GM19467 (cell line): ENCODE results near the gene IFNAR2.
"Not testable (repeated sequence)": the region's sequence is repeated elsewhere in the genome, so short reads cannot be mapped to it uniquely, and the experiment has no call there.

Source experiments
- ATAC-seq: cut with Tn5 transposase; IDR thresholded peaks from one replicate; pipeline ENCODE4 v1.9.1; 2021; ENCODE audit warnings: mild to moderate bottlenecking, moderate library complexity; ENCODE audit not compliant: unreplicated experiment

Gene IFNAR2

DNA sequence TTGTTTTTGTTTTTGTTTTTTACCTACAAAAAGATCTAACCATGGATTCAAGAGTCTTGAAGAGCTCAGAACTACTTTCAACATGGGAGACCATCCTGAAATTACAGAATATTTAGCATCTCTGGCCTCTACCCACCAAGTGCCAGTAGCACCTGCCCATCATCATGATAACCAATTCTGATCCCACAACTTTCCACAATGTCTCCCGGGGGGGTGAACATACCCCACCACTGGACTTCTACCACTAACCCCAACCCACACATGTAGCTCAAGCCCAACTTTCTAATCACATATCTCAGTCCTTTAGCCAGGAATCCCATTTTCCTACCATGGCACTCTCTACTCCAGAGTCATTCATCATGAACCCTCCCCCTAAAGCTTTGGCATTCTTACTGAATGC, 15.7 kb upstream of the IFNAR2 start:
- ATAC-seq: no peak

DNA sequence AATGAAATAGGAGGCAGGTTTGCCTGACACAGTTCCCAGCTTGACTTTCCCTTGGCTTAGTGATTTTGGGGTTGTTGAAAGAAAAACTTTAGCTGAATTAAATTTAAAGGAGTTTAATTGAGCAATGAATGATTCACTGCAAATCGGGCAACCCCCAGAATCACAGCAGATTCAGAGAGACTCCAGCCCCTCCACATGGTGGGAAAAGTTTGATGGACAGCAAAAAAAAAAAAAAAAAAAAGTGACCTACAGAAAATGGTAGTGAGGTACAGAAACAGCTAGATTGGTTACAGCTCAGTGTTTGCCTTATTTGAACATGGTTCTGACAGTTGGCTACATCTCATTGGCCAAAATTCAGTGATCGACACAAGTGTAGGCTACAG, 12.6 kb upstream of the IFNAR2 start:
- ATAC-seq: no peak

DNA sequence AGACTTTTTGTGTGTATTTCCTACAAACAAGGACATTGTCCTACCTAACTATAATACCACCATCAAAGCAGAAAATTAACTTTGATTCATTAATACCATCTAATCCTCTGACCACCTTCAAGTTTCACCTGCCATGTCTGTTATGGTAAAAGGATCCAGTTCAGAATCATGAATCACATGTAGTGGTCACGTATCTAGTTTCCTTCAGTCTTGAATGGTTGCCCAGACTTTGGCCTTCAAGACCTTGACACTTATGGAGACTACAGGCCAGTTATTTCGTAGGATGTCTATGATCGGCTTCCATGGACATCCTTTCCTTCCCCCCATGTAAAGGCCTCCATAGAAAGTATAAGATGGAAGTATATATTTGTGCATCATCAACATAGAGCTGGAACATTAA, 10.4 kb upstream of the IFNAR2 start:
- no peak for ATAC-seq

DNA sequence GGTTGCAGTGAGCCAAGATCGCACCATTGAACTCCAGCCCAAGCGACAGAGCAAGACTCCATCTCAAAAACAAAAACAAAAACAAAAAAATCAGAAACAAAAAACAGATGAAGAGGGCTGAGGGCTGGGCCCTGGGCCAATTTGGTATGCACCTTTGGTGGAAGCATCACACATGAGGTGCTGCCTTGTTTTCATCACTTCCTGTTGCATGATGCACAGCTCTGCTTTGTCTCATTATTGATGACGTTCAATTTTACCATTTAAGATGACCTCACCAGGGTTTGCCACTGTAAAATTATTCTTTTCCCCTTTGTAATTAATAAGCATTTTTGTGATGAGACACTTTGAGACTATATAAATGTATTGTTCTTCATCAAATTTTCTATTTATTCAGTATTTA, 9.8 kb upstream of the IFNAR2 start:
- no peak for ATAC-seq

DNA sequence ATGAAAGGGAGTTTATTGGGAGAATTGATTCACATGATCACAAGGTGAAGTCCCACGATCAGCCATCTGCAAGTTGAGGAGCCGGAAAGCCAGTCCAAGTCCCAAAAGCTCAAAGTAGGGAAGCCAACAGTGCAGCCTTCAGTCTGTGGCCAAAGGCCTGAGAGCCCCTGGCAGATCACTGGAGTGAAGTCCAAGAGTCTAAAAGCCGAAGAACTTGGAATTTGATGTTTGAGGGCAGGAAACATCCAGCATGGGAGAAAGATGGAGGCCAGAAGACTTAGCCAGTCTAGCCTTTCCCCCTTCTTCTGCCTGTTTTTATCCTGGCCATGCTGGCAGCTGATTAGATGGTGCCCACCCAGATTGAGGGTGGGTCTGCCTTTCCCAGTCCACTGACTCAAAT, 4.4 kb upstream of the IFNAR2 start:
- ATAC-seq: not testable (repeated sequence)

DNA sequence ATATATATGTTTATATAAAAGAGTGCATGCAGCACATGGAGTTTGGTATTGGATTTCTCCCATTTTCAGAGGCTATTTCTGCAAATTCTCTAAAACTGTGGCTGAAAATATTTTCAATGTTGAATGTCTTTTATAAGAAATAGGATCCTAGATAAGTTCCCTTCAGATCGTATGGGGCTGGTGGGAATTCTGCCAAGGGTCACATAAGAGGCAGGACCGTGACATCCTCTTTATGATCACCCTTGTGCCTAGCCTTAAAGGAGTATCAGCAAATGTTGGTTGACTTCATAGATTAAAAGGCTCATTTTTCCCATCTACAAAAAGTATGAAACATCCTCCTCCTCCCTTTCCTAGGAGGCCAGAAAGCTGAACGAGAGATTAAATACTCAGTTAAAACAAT, 1.3 kb upstream of the IFNAR2 start:
- no peak for ATAC-seq

DNA sequence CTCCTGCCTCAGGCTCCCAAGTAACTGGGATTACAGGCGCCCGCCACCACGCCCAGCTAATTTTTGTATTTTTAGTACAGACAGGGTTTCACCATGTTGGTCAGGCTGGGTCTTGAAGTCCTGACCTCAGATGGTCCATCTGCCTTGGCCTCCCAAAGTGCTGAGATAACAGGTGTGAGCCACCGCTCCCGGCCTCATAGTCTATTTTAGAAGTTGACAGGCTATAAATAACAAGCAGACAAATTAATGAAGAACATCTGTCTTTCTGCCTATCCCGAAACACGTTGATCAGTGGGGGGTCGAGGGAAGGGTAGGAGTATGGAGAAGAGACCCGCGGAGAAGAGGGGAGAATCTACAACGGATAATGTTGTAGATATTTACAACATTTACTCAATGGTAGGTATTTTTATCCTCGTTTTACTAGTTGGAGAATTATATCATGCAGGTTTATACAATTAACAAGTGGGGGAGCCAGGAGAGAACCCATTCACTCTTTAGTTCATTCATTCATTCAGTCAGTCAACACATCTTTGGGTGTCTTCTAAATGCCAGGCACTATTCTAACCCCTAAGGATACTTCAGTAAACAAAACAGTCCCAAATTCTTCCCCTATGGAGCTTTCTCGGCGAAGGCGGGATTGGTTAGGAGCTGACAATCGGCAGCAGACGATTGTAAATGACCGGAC, 497 bp upstream of the IFNAR2 start:
- ATAC-seq: no peak

DNA sequence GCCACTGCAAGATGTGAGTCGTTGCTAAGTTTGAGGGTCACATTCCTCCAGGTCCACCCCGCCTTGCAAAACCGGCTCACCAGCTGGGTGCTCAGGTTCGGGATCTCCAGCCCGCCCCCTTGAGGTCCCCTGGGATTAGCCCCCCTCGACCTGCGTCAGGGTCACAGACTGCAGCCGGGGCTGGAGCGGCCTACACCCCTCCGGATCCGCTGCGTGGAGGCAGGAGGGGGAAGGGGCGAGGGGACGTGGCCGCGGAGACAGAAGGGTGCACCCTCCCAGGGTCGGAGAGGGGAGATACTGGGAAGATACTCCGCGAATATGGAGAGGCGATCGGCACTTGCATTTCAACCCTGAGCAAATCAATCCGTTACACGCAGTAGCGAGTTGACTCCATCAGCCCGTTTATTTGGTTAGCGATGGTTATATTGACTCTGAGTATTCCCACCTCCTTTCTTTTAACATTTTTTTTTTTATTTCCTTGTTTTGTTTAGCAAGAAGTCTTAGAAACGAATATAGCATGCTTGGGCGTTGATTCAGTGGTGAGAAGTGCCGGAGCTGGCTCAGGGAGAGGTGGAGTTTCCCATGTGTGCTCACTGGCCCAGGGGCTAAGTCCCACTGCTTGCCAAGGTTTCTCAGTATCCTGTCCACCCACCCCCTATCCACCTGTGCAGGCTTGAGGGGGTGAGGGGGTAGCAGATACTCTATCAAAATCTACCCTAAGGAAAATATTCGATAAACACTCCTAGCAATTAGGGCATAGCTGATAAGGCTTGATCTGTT, 997 bp downstream of the IFNAR2 start:
- peak; percentile 28 for ATAC-seq

DNA sequence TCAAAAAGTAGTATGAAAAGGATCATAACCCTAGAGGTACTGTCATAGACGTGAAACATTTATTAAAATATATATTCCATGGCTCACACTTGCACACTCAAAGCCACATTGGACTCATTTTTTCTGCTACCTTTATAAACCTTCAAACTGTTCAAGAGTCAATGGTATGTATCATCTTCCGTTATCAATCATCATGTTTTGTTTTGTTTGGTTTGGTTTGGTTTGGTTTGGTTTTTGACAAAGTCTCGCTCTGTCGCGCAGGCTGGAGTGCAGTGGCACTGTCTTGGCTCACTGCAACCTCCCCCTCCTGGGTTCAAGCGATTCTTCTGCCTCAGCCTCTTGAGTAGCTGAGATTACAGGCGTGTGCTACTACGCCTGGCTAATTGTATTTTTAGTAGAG, 1.8 kb downstream of the IFNAR2 start:
- no peak for ATAC-seq

DNA sequence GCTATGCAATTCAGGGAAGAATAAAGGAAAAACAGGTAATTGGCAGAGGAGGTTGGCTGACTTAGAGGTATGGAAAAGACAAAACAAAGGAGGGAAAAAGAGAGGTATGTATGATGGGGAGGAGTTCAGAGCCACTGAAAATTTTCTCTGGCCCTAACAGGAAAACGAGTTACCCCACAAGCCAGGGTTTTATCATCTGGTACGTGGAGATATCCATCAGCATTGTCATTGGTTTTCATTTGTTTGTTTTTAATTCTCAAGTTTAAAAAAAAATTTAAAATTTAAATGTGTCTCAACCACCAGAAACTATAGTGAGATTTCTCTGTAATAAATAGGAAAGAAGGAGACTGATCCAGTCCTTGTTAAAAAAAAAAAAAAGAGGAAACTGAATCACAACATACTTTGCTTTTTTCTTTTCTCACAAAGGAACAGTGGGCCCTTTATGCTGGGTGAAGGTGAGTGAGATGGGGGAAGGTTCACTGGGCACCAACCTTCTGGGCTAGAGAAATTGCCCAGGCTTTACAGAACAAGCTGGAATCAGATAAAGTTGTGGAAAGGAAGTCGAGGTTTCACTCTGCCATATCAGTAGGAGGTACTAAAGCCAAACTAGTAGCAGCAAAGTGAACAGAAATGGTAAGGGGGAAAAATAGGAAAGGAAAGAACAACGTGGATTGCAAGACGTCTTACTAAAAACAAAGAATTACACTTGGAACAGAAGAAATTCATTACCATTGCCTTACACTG, 2.7 kb downstream of the IFNAR2 start:
- ATAC-seq: no peak

DNA sequence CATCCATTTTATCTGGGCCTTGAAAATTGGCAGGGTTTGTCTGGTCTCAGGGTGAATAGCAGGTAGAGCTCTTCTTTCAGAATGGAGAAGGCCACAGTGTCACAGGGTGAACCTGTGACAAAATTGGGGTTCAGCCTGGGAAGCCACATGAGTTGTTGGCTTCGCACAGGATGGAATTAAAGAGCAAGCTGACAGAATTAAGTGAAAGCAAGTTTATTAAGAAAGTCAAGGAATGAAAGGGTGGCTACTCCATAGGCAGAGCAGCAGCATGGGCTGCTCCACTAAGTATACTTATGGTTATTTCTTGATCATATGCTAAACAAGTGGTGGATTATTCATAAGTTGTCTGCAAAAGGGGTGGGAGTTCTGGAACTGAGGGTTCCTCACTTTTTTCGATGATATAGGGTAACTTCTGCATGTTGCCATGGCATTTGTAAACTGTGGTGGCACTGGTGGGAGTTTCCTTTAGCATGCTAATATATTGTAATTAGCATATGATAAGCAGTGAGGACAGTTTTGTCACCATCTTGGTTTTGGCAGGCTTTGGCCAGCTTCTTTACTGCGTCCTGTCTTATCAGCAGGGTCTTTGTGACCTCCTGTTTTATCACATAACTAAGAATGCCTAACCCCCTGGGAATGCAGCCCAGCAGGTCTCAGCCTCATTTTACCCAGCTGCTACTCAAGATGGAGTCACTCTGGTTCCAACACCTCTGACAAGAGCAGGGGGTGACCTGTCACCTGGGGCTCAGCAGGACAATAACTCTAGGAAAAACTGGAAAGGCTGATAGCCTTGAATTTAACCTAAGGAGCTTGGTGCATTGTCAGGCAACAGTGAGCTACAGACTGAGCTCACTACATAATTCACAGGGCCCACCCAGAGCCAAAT, 5.1 kb downstream of the IFNAR2 start:
- ATAC-seq: no peak

DNA sequence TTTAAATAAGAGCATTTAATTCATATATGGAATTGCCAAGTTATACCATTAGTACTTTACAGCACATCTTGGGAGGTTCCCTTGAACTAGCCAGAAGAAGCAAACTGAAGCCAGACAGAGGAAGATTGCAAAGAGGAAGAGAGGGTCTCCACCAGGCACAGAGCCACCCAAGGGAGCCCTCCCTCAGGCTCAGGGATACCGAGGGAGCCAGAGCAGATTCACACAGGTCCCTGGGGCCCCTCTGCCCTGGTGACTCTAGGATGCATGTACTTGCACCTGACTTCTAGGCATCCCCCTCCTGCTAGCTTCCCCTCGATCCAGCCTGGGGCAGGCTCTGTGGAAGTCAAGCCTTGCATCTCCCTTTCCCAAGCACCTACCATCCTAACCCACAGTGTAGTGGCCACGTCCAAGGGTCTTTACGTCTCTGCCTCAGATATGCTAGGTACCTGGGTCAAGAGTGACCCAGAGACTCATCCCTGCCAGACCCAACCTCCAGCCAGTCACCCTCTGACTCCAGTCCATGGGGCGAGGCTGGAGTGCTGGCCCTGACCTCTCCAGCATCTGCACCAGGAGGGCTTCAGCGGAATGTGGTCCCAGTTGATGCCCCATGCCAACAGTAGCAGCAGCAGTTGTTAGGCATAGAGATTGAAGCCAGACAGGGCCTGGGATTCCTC, 6.4 kb downstream of the IFNAR2 start:
- no peak for ATAC-seq

DNA sequence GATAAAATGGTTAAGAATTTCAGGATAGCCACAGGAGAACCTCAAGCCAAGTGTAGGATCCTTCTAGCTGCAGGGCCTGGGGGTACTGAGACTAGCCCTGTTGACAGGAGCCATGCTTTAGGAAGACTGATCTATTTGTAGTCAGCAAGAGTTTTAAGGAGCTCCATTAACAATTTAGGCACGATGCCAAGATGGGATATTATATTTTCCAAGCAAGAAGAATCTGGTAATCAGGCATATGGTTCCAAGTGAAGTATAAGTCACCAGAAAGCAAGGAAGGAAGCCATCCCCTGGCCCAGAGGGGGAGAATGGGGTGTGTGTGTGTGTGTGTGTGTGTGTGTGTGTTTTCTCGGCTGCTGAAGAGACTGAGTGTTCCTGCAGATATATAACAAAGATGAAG, 7.0 kb downstream of the IFNAR2 start:
- no peak for ATAC-seq

DNA sequence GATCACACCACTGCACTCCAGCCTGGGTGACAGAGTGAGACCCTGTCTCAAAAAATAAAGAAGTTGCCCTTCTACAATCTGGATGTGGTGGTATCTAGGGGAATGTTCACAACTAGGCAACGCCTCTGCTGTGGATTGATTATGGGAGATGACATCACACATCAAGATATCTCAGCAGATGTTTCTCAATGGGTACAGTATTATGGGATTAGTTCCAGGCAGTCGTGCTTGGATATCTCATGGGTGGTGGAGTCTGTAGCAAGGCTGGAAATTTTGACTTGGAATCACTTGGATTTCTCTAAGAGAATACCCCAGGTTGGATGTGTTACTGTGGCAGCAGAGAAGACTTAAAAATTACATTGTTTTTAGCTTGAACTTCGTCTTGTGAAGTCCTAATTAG, 7.7 kb downstream of the IFNAR2 start:
- no peak for ATAC-seq

DNA sequence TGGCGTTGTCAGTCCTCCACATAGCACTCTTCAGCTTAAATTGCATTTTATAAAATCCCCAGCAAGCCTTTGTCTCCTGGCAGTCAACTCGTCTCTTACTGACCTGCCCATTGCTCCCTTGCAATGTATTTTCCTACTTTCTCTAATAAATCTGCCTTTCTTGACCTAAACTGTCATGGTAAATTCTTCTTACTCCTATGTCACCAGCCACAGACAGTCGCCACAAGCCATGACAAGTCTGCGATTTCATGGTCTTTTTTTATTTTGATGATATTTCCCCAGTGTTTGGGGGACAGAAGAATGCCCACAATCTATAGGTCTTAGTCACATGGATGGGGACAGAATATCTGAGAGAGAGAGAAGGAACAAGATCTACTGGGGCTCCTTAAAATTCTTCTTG, 8.4 kb downstream of the IFNAR2 start:
- ATAC-seq: peak; percentile 13

DNA sequence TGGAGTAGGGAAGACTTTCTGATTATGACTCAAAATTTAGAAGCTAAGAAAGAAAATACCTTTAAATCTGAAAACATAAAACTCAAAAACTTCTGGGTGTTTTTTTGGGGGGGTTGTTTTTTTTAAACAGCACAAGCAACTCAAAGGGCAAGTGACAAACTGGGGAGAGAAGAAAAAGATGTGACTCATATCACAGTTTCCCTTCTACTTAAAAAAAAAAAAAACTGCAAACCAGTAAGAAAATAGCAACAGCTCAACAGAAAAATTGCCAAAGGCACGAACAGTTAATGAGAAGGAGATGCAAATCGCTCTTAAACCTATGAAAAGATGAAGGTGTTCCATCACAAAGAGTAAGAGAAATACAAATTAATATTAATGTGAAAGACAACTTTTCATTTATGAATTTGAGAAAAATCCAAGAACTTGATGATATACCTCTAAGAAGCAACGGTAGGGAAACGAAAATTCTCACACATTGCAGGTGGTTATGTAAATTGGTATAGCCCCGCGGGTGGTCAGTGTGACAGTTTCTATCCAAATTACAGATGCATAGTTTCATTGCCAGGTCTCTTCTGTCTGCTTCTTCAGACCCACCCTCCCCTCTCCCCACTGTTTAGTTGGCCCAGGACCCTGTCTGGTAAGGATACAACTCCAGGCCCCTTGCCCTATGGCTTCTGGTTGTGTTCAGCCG, 9.0 kb downstream of the IFNAR2 start:
- peak; percentile 67 for ATAC-seq

DNA sequence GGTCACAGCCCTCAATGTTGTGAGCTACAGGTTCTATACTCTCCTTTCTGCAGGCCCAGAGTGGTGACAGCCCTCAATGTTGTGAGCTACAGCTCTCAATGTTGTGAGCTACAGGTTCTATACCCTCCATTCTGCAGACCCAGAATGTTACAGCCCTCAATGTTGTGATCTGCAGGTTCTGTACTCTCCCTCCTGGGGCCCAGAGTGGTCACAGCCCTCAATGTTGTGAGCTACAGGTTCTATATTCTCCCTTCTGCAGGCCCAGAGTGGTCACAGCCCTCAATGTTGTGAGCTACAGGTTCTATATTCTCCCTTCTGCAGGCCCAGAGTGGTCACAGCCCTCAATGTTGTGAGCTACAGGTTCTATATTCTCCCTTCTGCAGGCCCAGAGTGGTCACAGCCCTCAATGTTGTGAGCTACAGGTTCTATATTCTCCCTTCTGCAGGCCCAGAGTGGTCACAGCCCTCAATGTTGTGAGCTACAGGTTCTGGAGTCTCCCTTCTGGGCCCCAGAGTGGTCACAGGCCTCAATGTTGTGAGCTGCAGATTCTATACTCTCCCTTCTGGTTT, 9.9 kb downstream of the IFNAR2 start:
- ATAC-seq: not testable (repeated sequence)

DNA sequence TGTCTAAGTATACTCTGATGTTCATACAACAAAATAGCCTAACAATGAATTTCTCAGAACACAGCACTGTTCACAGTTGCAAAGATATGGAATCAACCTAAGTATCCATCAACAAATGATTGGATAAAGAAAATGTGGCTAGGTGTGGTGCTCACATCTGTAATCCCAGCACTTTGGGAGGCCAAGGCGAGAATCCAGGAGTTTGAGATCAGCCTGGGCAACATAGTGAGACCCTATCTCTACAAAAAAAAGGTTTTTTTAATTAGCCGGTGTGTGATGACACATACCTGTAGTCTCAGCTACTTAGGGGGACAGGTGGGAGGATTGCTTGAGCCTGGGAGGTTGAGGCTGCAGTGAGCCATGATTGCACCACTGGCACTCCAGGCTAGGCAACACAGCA, 10.7 kb downstream of the IFNAR2 start:
- no peak for ATAC-seq

DNA sequence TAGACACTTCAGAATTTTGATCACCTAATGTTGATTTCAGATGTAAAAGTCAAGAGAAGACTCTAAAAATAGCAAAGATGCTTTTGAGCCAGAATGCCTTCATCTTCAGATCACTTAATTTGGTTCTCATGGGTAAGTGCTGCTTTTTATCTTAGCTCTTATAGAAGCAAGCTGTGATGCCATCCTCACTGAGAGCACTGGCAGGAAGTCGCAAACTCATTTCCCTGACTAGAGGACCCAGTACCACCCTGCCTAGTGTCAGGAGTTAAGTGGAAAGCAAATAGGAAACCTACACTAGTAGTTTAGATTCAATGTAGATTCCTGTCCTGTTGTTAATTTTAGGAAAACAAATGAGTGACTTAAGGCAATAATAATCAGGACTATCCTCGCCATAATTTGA, 12.1 kb downstream of the IFNAR2 start:
- no peak for ATAC-seq

DNA sequence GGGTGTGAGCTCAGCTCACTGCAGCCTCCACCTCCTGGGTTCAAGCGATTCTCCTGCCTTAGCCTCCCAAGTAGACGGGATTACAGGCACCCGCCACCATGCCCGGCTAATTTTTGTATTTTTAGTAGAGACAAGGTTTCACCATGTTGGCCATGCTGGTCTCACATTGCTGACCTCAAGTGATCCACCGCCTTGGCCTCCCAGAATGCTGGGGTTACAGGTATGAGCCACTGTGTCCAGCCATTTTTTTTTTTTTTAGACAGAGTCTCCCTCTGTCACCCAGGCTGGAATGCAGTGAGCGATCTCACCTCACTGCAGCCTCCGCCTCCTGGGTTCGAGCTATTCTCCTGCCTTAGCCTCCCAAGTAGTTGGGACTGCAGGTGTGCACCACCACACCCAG, 13.1 kb downstream of the IFNAR2 start:
- ATAC-seq: not testable (repeated sequence)
